BLaER1 treated with 17β-estradiol and CSF1 and Interleukin-3, amounts not matched to agents 10 nM and 100 nM (cell line): ENCODE measurements around the gene MYO1E.
"Not testable (repeated sequence)": the region's sequence is repeated elsewhere in the genome, so short reads cannot be mapped to it uniquely, and the experiment has no call there.

Experiments
- H3K27ac ChIP-seq, 11 experiments: shearing (Covaris generic); formaldehyde crosslinking; 2 replicates each; pipeline ENCODE4 v1.8.1; 2022
- H3K27me3 ChIP-seq, 11 experiments: shearing (Covaris generic); formaldehyde crosslinking; 2 replicates each; pipeline ENCODE4 v1.8.1; 2022
- H3K36me3 ChIP-seq, 11 experiments: shearing (Covaris generic); formaldehyde crosslinking; 2 replicates each; pipeline ENCODE4 v1.8.1; 2022
- H3K4me1 ChIP-seq, 10 experiments: shearing (Covaris generic); formaldehyde crosslinking; 2 replicates each; pipeline ENCODE4 v1.8.1; 2022
- H3K4me2 ChIP-seq, 11 experiments: shearing (Covaris generic); formaldehyde crosslinking; 2 replicates each; pipeline ENCODE4 v1.8.1; 2022
- H3K4me3 ChIP-seq, 10 experiments: shearing (Covaris generic); formaldehyde crosslinking; 2 replicates each; pipeline ENCODE4 v1.8.1; 2022
- H3K9ac ChIP-seq, 11 experiments: shearing (Covaris generic); formaldehyde crosslinking; 2 replicates each; pipeline ENCODE4 v1.8.1; 2022
- H3K9me3 ChIP-seq, 11 experiments: shearing (Covaris generic); formaldehyde crosslinking; replicated peaks in 1 of 11; 2 replicates each; pipeline ENCODE4 v1.8.1; 2022
- H4K20me1 ChIP-seq, 11 experiments: shearing (Covaris generic); formaldehyde crosslinking; 2 replicates each; pipeline ENCODE4 v1.8.1; 2022
- Cebpa-rat ChIP-seq, 11 experiments: shearing (Covaris generic); IDR thresholded peaks; 2 replicates each; pipeline ENCODE4 v1.8.1; 2022

The MYO1E gene

DNA sequence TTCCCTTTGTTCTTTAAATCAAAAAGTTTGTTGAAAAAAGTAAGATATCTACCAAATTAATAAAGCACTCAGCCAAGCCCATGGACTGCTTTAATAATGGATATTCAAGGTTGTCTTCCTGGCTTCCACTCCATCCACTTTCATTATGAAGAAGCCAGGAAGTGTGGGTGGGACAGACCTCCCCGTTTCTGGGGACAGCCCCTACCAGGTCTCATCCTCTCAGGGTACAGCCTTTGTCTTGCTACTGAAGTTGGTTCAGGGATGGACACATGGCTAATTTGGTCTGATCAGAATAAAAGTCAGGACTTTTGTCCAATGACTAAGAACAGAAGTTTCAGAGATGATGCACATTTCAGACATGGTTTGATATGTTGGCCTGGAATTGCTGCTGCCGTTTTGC, 235.1 kb downstream of the MYO1E start:
- Histone ChIP-seq H3K27me3 (no peaks in the 10 kb centered on the region), H3K36me3 (peaks cover 72 to 97% (median 78%) of the 10 kb centered on the region in 11 experiments), H3K9me3 (no peaks in the 10 kb centered on the region), H3K4me3 (no peak overlapping the region), H3K9ac (no peak overlapping the region), H3K4me1 (peaks cover 0 to 25% (median 0%) of the 10 kb centered on the region in 10 experiments; a peak in 5 of 20 replicates), H3K27ac (no peak overlapping the region), H4K20me1 (peaks cover 0 to 11% (median 0%) of the 10 kb centered on the region in 11 experiments; a peak in 1 of 22 replicates), H3K4me2 (no peak overlapping the region)
- TF ChIP-seq Cebpa-rat (IDR thresholded peaks at IDR 0.05): no peak

DNA sequence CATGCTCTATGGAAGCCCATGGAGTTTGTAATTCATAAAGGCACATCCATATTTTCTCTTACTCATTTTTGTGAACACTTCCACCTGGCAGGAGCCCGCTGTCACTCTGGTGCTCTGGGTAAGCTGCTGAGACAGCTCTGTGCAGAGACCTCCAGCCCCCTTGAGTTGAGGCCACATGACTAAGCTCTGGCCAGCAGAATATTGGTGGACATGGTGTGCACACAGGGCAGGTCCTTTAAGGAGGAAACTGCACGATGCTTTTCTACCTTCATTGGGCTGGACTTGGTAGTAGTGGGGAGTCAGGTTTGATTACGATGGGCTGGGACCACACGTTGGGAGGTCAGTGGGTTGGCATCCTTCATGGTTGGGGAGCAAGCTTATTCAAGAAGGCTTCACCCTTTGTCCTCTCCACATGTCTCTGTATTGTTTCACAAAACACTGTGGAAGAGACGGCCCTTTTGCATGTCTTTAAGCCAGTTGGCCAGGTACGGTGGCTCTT, 238.7 kb downstream of the MYO1E start:
- no peaks in the 10 kb centered on the region for H3K27me3 ChIP-seq
- no peak for TF ChIP-seq Cebpa-rat (IDR thresholded peaks at IDR 0.05)
- H3K36me3 ChIP-seq: peaks cover 86 to 100% (median 95%) of the 10 kb centered on the region in 11 experiments
- H3K9ac ChIP-seq: no peak overlapping the region
- peaks cover 16 to 26% (median 21%) of the 10 kb centered on the region in 11 experiments for H3K9me3 ChIP-seq
- H3K4me1 ChIP-seq: peaks cover 0 to 13% (median 0%) of the 10 kb centered on the region in 10 experiments; a peak in 5 of 20 replicates
- no peak overlapping the region for H3K27ac ChIP-seq
- H3K4me2 ChIP-seq: no peak overlapping the region
- H3K4me3 ChIP-seq: no peak overlapping the region
- H4K20me1 ChIP-seq: peaks cover 0 to 11% (median 0%) of the 10 kb centered on the region in 11 experiments; a peak in 1 of 22 replicates

DNA sequence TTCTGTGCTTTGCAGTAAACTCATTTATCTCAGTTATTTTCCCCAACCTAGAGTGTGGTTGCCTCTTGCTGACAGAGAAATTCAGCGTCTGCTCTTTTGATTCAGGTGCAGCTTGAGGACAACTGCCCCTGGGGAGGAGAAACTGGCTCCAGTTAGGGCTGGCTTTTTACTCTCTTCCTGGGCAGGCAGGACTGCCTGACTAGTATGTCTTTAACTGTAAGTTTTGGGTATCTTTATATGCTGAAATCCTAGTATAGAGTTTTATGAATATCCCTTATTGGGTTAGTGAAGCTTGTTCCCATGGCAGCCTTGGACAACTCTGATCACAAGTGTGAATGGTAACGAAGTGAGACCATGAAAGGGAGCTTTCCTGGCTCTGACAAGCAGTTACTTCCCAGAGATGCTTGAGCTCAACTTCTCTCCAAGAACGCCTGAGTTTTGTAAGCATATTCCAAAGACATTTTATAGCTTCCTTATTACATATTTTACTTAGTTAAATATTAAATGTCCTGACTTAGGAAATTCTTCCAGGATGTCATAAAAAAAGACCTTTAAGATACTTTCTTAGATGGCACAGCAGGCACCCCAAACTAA, 240.6 kb downstream of the MYO1E start:
- Histone ChIP-seq H3K27ac (no peak overlapping the region), H3K36me3 (peaks cover 70 to 100% (median 97%) of the 10 kb centered on the region in 11 experiments), H4K20me1 (peaks cover 0 to 11% (median 0%) of the 10 kb centered on the region in 11 experiments; a peak in 1 of 22 replicates), H3K27me3 (no peaks in the 10 kb centered on the region), H3K4me2 (no peak overlapping the region), H3K4me3 (no peak overlapping the region), H3K4me1 (peaks cover 0 to 16% (median 5%) of the 10 kb centered on the region in 10 experiments; a peak in 12 of 20 replicates), H3K9me3 (peaks cover 27 to 43% (median 36%) of the 10 kb centered on the region in 11 experiments), H3K9ac (no peak overlapping the region)
- TF ChIP-seq Cebpa-rat (IDR thresholded peaks at IDR 0.05): no peak

DNA sequence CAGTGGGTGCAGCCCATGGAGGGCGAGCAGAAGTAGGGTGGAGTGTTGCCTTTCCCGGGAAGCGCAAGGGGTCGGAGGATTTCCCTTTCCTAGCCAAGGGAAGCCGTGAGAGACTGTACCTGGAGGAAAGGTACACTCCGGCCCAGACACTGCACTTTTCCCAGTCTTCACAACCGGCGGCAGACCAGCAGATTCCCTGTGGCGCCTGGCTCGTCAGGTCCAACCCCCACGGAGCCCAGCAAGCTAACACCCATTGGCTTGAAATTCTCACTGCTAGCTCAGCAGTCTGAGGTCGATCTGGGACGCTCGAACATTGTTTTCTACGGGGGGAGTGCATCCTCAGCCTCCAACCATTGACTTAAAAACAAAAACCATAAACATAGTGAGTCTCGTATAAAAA, 241.2 kb downstream of the MYO1E start:
- H3K4me1 ChIP-seq: peaks cover 0 to 20% (median 8%) of the 10 kb centered on the region in 10 experiments; a peak in 12 of 20 replicates
- no peaks in the 10 kb centered on the region for H3K27me3 ChIP-seq
- no peak overlapping the region for H3K4me2 ChIP-seq
- peaks cover 31 to 49% (median 42%) of the 10 kb centered on the region in 11 experiments for H3K9me3 ChIP-seq
- H3K36me3 ChIP-seq: peaks cover 64 to 100% (median 98%) of the 10 kb centered on the region in 11 experiments
- no peak overlapping the region for H3K27ac ChIP-seq
- no peak overlapping the region for H3K4me3 ChIP-seq
- TF ChIP-seq Cebpa-rat (IDR thresholded peaks at IDR 0.05): no peak
- no peak overlapping the region for H3K9ac ChIP-seq
- 0 out of 22 replicates have a peak, but pooled peaks cover 0 to 11% (median 0%) of the 10 kb centered on the region in 11 experiments for H4K20me1 ChIP-seq

DNA sequence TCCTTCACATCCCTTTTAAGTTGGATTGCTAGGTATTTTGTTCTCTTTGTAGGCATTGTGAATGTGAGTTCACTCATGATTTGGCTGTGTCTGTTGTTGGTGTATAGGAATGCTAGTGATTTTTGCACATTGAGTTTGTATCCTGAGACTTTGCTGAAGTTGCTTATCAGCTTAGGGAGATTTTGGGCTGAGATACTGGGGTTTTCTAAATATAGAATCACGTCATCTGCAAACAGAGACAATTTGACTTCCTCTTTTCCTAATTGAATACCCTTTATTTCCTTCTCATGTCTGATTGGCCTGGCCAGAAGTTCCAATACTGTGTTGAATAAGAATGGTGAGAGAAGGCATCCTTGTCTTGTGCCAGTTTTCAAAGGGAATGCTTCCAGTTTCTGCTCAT, 245.4 kb downstream of the MYO1E start:
- peak overlapping the region in 9 of 11 experiments; percentile 12 to 66 (median 42); a peak in 14 of 22 replicates for H3K4me2 ChIP-seq

DNA sequence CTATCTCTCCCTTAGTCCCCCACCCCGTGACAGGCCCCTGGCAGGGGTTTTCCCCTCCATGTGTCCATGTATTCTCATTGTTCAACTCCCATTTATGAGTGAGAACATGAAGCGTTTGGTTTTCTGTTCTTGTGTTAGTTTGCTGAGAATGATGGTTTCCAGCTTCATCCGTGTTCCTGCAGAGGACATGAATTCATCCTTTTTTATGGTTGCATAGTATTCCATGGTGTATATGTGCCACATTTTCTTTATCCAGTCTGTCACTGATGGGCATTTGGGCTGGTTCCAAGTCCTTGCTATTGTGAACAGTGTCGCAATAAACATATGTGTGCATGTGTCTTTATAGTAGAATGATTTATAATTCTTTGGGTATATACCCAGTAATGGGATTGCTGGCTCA, 247.0 kb downstream of the MYO1E start:
- Histone ChIP-seq H3K9me3 (peaks cover 22 to 66% (median 58%) of the 10 kb centered on the region in 11 experiments), H3K4me1 (peaks cover 0 to 20% (median 8%) of the 10 kb centered on the region in 10 experiments; a peak in 12 of 20 replicates), H3K36me3 (peaks cover 27 to 100% (median 99%) of the 10 kb centered on the region in 11 experiments), H4K20me1 (peaks cover 0 to 11% (median 0%) of the 10 kb centered on the region in 11 experiments; a peak in 4 of 22 replicates)
- not testable (repeated sequence) for H3K27ac ChIP-seq, H3K27me3 ChIP-seq, H3K4me3 ChIP-seq, H3K4me2 ChIP-seq, H3K9ac ChIP-seq

More for the DNA sequence above, 245.4 kb downstream of the MYO1E start:
- Histone ChIP-seq H3K27ac (peak overlapping the region in 4 of 11 experiments; percentile 16 to 62 (median 28); a peak in 4 of 22 replicates), H3K9ac (0 out of 22 replicates have a peak overlapping the region, but pooled peaks of 1 of the 11 experiments have one; percentile 33), H3K4me1 (peaks cover 0 to 20% (median 8%) of the 10 kb centered on the region in 10 experiments; a peak in 12 of 20 replicates), H3K36me3 (peaks cover 35 to 100% (median 100%) of the 10 kb centered on the region in 11 experiments), H4K20me1 (peaks cover 0 to 11% (median 0%) of the 10 kb centered on the region in 11 experiments; a peak in 4 of 22 replicates), H3K9me3 (peaks cover 31 to 71% (median 60%) of the 10 kb centered on the region in 11 experiments)
- H3K27me3 ChIP-seq, H3K4me3 ChIP-seq: not testable (repeated sequence)

DNA sequence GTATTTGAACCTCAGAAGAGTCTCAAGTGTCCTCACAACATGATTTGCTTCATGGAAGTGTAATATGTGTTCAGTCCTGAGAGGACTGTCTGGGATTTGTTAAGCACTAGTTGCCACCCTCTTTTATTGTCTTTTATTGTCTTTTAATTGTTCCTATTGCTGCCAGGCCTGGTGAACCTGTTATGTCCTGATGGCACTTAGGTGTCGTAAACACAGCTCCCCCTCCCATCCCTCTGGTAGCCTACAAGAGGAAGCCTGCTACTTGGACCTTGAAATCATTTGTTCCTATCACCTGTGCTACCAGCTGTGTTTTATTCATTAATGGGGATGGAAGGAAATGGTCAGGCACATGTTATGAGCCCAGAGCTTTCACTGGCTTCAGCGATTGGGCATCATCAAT, 248.4 kb downstream of the MYO1E start:
- Histone ChIP-seq H3K4me2 (no peak overlapping the region), H3K27ac (no peak overlapping the region), H4K20me1 (peaks cover 0 to 11% (median 0%) of the 10 kb centered on the region in 11 experiments; a peak in 5 of 22 replicates), H3K36me3 (peaks cover 14 to 100% (median 98%) of the 10 kb centered on the region in 11 experiments; a peak in 21 of 22 replicates), H3K4me1 (peaks cover 0 to 20% (median 8%) of the 10 kb centered on the region in 10 experiments; a peak in 12 of 20 replicates), H3K4me3 (no peak overlapping the region), H3K9ac (no peak overlapping the region), H3K9me3 (peaks cover 8 to 52% (median 44%) of the 10 kb centered on the region in 11 experiments), H3K27me3 (no peaks in the 10 kb centered on the region)
- TF ChIP-seq Cebpa-rat (IDR thresholded peaks at IDR 0.05): no peak

DNA sequence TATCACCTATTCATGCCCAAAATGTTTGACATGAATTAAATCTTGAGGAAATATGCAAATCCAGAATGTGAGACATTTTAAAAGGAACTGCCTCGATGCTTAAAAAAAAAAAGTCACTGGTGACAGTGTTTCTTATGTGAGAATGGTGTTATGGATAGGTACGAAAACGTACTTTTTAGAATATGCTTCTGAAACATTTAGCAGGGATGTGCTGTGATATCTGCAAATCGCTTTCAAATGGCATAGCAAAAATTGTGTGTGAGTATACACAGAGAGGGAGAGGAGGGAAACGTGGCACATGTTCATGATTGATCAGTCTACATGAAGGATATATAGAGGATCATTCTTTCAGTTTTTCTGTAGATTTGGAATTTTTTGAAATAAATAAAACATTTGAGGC, 251.7 kb downstream of the MYO1E start:
- Histone ChIP-seq H3K27ac (no peak overlapping the region), H4K20me1 (peaks cover 0 to 15% (median 0%) of the 10 kb centered on the region in 11 experiments; a peak in 5 of 22 replicates), H3K36me3 (peaks cover 36 to 100% (median 99%) of the 10 kb centered on the region in 11 experiments), H3K4me1 (no peaks in the 10 kb centered on the region), H3K9me3 (peaks cover 0 to 19% (median 10%) of the 10 kb centered on the region in 11 experiments; a peak in 19 of 22 replicates), H3K4me2 (no peak overlapping the region), H3K27me3 (no peaks in the 10 kb centered on the region), H3K4me3 (no peak overlapping the region), H3K9ac (no peak overlapping the region)
- TF ChIP-seq Cebpa-rat (IDR thresholded peaks at IDR 0.05): no peak

DNA sequence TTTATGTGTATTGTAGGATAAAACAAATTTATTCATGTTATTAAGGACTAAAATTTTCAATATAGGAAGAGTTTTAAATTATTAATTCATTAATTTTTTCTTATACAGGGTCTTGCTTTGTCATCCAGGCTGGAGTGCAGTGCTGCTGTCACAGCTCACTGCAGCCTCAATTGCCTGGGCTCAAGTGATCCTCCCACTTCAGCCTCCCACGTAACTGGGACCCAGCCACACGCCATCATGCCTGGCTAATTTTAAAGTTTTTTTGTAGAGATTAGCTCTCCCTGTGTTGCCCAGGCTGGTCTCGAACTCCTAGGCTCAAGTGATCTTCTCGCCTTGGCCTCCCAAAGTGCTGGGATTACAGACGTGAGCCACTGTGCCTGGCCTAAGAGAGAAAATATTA, 253.0 kb downstream of the MYO1E start:
- Histone ChIP-seq H3K4me1 (no peaks in the 10 kb centered on the region), H4K20me1 (peaks cover 0 to 15% (median 0%) of the 10 kb centered on the region in 11 experiments; a peak in 5 of 22 replicates), H3K4me2 (no peak overlapping the region), H3K9me3 (peaks cover 0 to 8% (median 0%) of the 10 kb centered on the region in 11 experiments; a peak in 1 of 22 replicates), H3K36me3 (peaks cover 41 to 100% (median 99%) of the 10 kb centered on the region in 11 experiments), H3K27ac (no peak overlapping the region), H3K27me3 (no peaks in the 10 kb centered on the region), H3K9ac (no peak overlapping the region), H3K4me3 (no peak overlapping the region)
- TF ChIP-seq Cebpa-rat (IDR thresholded peaks at IDR 0.05): no peak
